Neural crest cell (in vitro differentiated cells): Measurements from ENCODE around the gene CA10. TPM values are rescaled to one million over a fixed set of nuclear protein-coding genes. Genes with fewer than 3 reads are reported as not detected.
A peak's percentile ranks its signal among the peaks of the same experiment; 100 is the strongest.

Experiments used
- DNase-seq: peaks from one replicate; pipeline ENCODE4 v3.0.0; 2021; ENCODE audit warnings: low read depth, mixed read lengths, low spot score
- H3K27ac Mint-ChIP-seq: one replicate; pipeline ENCODE4 v1.8.0; 2021; ENCODE audit warnings: mild to moderate bottlenecking, mixed read lengths; ENCODE audit not compliant: unreplicated experiment
- H3K27me3 Mint-ChIP-seq: 2 replicates; pipeline ENCODE4 v1.8.0; 2021; ENCODE audit warnings: low read depth, mild to moderate bottlenecking, mixed read lengths
- H3K36me3 Mint-ChIP-seq: 2 replicates; pipeline ENCODE4 v1.8.0; 2021; ENCODE audit warnings: low read depth, mild to moderate bottlenecking, mixed read lengths
- H3K4me1 Mint-ChIP-seq: 2 replicates; pipeline ENCODE4 v1.8.0; 2021; ENCODE audit warnings: mixed read lengths
- H3K4me3 Mint-ChIP-seq: one replicate; pipeline ENCODE4 v1.8.0; 2021; ENCODE audit warnings: mild to moderate bottlenecking, mixed read lengths
- H3K9me3 Mint-ChIP-seq: 2 replicates; pipeline ENCODE4 v1.8.0; 2021; ENCODE audit warnings: mixed read lengths
- CTCF ChIP-seq: fragments of 200-600 bp; sonication (generic); conservative IDR thresholded peaks from 2 replicates; pipeline ENCODE4 v1.5.0; 2021; ENCODE audit warnings: antibody characterized with exemption, mild to moderate bottlenecking
- total RNA-seq: library from RNA; stranded (reverse); gene quantifications from 2 replicates; pipeline ENCODE4 v1.2.1, GENCODE V29; 2021

The CA10 gene
- total RNA-seq, 1 donor from 2014 or later: not detected

DNA sequence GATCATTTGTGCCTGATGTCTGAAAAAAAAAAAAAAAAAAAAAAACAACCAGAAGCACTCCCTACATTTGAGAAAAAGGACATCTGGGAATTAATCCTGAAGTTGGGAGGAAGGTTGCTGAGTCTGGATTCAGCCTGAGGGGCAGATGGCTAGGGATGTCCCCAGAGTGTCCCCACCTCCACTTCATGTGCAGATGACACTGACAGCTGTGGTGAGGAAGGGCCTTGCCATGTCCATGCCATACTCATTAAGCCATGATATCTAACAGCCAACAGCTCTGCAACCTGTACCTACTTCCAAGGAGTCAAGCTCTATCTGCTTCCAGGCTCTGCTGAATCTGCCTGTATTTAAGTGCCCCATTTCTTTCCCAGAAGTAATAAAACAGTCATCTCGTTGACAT lies 356.0 kb downstream of the CA10 start:
- DNase-seq: no peak
- no peak for TF ChIP-seq CTCF

GRCh38 chr17:51801626-51802025 lies 356.9 kb downstream of the CA10 start:
- Mint-ChIP-seq H3K4me3 (no peak overlapping the region), H3K27me3 (peaks cover 11% of the 10 kb centered on the region), H3K36me3 (no peaks in the 10 kb centered on the region), H3K9me3 (peaks cover 5% of the 10 kb centered on the region), H3K4me1 (no peaks in the 10 kb centered on the region), H3K27ac (no peak overlapping the region)
- no peak for TF ChIP-seq CTCF
- DNase-seq: no peak

More for the DNA sequence above, 356.0 kb downstream of the CA10 start:
- Mint-ChIP-seq H3K36me3 (no peaks in the 10 kb centered on the region), H3K27me3 (peaks cover 11% of the 10 kb centered on the region), H3K9me3 (peaks cover 5% of the 10 kb centered on the region), H3K27ac (no peak overlapping the region), H3K4me1 (no peaks in the 10 kb centered on the region), H3K4me3 (no peak overlapping the region)

DNA sequence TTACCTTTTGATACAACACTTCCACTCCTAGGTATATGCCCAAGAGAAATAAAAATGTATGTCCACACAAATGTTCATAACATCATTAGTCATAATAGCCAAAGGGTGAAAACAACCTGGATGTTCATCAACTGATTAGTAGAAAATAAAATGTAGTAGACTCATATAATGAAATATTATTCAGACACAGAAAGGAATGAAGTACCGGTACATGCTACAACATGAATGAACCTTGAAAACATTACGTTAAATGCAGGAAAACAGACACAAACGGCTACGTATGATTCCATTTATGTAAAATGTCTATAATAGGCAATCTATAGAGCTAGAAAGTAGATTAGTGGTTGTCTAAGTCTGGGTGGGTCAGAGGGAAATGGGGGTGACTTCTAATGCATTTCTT lies 358.5 kb downstream of the CA10 start:
- H3K4me3 Mint-ChIP-seq: no peak overlapping the region
- H3K4me1 Mint-ChIP-seq: no peaks in the 10 kb centered on the region
- TF ChIP-seq CTCF: no peak
- H3K27ac Mint-ChIP-seq: no peak overlapping the region
- DNase-seq: no peak
- peaks cover 11% of the 10 kb centered on the region for H3K27me3 Mint-ChIP-seq
- no peaks in the 10 kb centered on the region for H3K36me3 Mint-ChIP-seq
- peaks cover 5% of the 10 kb centered on the region for H3K9me3 Mint-ChIP-seq

DNA sequence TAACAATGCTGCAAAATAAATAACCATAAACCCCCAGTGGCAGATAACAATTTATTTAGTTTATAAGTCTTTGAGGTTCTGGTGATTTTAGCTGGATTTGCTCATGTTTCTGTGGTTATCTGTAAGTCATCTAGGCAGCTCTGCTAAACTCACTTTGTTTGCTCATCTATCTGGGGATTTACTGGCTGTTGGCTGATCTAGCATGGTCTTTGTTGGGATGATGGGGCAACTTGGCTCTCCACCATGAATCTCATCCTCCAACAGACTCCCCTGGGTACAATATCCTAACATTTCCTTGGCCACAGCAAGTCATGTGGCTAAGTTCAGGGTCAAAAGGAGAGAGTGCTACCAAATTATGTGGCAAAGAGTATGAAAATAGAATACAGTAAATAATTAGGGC lies 359.3 kb downstream of the CA10 start:
- no peaks in the 10 kb centered on the region for H3K36me3 Mint-ChIP-seq
- H3K4me3 Mint-ChIP-seq: no peak overlapping the region
- no peak for TF ChIP-seq CTCF
- H3K27me3 Mint-ChIP-seq: peaks cover 9% of the 10 kb centered on the region
- H3K9me3 Mint-ChIP-seq: peaks cover 5% of the 10 kb centered on the region
- no peak for DNase-seq
- H3K4me1 Mint-ChIP-seq: no peaks in the 10 kb centered on the region
- no peak overlapping the region for H3K27ac Mint-ChIP-seq

DNA sequence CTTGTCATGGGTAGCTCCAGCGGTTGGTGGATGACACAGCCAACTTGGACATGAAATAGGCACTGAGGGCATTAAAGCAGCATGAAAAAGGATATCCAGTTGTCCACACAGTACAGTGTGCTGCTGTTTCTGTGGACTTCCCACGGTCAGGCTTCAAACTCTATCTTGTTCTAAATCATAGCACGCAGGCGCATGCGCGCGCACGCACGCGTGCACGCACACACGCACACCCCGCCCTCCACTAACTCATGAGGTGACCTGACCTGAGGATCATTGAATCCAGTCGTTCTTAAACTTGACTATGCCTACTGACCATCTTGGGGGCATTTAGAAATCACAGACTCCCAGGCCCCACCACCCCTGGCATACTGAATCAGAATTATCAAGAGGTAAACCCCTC lies 361.4 kb downstream of the CA10 start:
- no peak for TF ChIP-seq CTCF
- Mint-ChIP-seq H3K9me3 (peaks cover 5% of the 10 kb centered on the region), H3K36me3 (no peaks in the 10 kb centered on the region), H3K4me1 (no peaks in the 10 kb centered on the region), H3K27me3 (peaks cover 13% of the 10 kb centered on the region), H3K4me3 (no peak overlapping the region), H3K27ac (peak overlapping the region; percentile 78)
- no peak for DNase-seq

DNA sequence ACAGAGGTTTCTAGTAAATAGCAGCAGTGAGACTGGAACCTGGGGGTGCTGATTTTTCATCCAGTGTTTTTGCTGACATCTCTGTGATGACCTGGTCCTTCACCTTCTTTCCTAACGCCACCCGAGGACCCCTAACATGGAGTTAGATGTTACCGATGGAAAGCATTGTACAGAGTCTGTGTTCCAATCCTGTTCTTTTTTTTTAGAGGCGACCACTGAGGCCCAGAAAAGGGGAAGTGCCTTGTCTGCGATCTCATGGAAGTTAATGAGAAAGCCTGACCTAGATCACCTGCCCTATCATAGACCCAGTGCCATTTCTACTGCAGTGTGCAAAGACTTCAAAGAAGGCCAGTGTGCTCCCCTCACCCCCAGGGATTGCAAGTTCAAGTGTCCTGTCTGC lies 362.5 kb downstream of the CA10 start:
- H3K27ac Mint-ChIP-seq: no peak overlapping the region
- H3K4me3 Mint-ChIP-seq: no peak overlapping the region
- no peaks in the 10 kb centered on the region for H3K36me3 Mint-ChIP-seq
- H3K9me3 Mint-ChIP-seq: peaks cover 2% of the 10 kb centered on the region
- peaks cover 18% of the 10 kb centered on the region for H3K27me3 Mint-ChIP-seq
- DNase-seq: no peak
- no peaks in the 10 kb centered on the region for H3K4me1 Mint-ChIP-seq
- TF ChIP-seq CTCF: no peak
